HUES6 (cell line): ENCODE results near the gene RHOF.

Experiments
- H3K27ac ChIP-seq: 2 replicates; pipeline ENCODE4 v1.7.0; 2013; ENCODE audit warnings: low read depth, mild to moderate bottlenecking, low read length, inconsistent platforms
- H3K27me3 ChIP-seq: 2 replicates; pipeline ENCODE4 v1.6.1; 2013; ENCODE audit warnings: low read length; ENCODE audit not compliant: control insufficient read depth, insufficient read depth
- H3K36me3 ChIP-seq: 2 replicates; pipeline ENCODE4 v1.6.1; 2013; ENCODE audit warnings: low read length; ENCODE audit not compliant: control insufficient read depth, insufficient read depth
- H3K4me1 ChIP-seq: 2 replicates; pipeline ENCODE4 v1.6.1; 2013; ENCODE audit warnings: low read length; ENCODE audit not compliant: control insufficient read depth, insufficient read depth
- H3K4me3 ChIP-seq: 2 replicates; pipeline ENCODE4 v1.5.1; 2013; ENCODE audit warnings: low read depth, low read length
- H3K9ac ChIP-seq: one replicate; pipeline ENCODE4 v1.6.1; 2013; ENCODE audit warnings: mild to moderate bottlenecking, low read length
- H3K9me3 ChIP-seq: 2 replicates; pipeline ENCODE4 v1.6.1; 2013; ENCODE audit warnings: low read depth, low read length; ENCODE audit not compliant: control insufficient read depth, insufficient read depth

The RHOF gene

GRCh38 chr12:121778567-121779421 lies 14.7 kb downstream of the RHOF start:
- H3K27ac ChIP-seq: no peak overlapping the region
- no peak overlapping the region for H3K9ac ChIP-seq
- H3K9me3 ChIP-seq: no peaks in the 10 kb centered on the region
- no peak overlapping the region for H3K4me3 ChIP-seq
- peaks cover 24% of the 10 kb centered on the region for H3K4me1 ChIP-seq
- peaks cover 26% of the 10 kb centered on the region for H3K36me3 ChIP-seq
- H3K27me3 ChIP-seq: no peaks in the 10 kb centered on the region

- Histone ChIP-seq H3K27ac (no peak overlapping the region), H3K4me3 (no peak overlapping the region)
Observed at GRCh38 chr12:121776190-121777098, 17.0 kb downstream of the RHOF start.

GRCh38 chr12:121775501-121775900 lies 18.0 kb downstream of the RHOF start:
- Histone ChIP-seq H3K9me3 (no peaks in the 10 kb centered on the region), H3K36me3 (peaks cover 15% of the 10 kb centered on the region), H3K27ac (peak overlapping the region; percentile 73; the same call in 1 of the 2 replicates), H3K4me1 (peaks cover 22% of the 10 kb centered on the region; the same call in 1 of the 2 replicates), H3K27me3 (no peaks in the 10 kb centered on the region), H3K9ac (peak overlapping the region; percentile 56), H3K4me3 (no peak overlapping the region)

More at GRCh38 chr12:121776190-121777098, 17.0 kb downstream of the RHOF start:
- no peaks in the 10 kb centered on the region for H3K9me3 ChIP-seq
- peaks cover 15% of the 10 kb centered on the region for H3K4me1 ChIP-seq
- no peak overlapping the region for H3K9ac ChIP-seq
- no peaks in the 10 kb centered on the region for H3K27me3 ChIP-seq
- peaks cover 24% of the 10 kb centered on the region for H3K36me3 ChIP-seq

GRCh38 chr12:121774968-121775474 lies 18.5 kb downstream of the RHOF start:
- H3K9ac ChIP-seq: peak overlapping the region; percentile 56
- H3K36me3 ChIP-seq: peaks cover 12% of the 10 kb centered on the region
- peaks cover 27% of the 10 kb centered on the region; the same call in 1 of the 2 replicates for H3K4me1 ChIP-seq
- H3K27ac ChIP-seq: peak overlapping the region; percentile 73; the same call in 1 of the 2 replicates
- H3K4me3 ChIP-seq: no peak overlapping the region
- H3K27me3 ChIP-seq: no peaks in the 10 kb centered on the region
- no peaks in the 10 kb centered on the region for H3K9me3 ChIP-seq

- Histone ChIP-seq H3K9ac (no peak overlapping the region), H3K27ac (no peak overlapping the region), H3K9me3 (no peaks in the 10 kb centered on the region), H3K27me3 (no peaks in the 10 kb centered on the region), H3K36me3 (0 out of 2 replicates have a peak, but pooled peaks cover under 1% of the 10 kb centered on the region), H3K4me3 (no peak overlapping the region), H3K4me1 (peaks cover 28% of the 10 kb centered on the region; the same call in 1 of the 2 replicates)
Observed at GRCh38 chr12:121773011-121773777, 20.3 kb downstream of the RHOF start.

- H3K4me3 ChIP-seq: no peak overlapping the region
- H3K27ac ChIP-seq: no peak overlapping the region
Observed at GRCh38 chr12:121770813-121771625, 22.5 kb downstream of the RHOF start.

GRCh38 chr12:121770388-121770787 lies 23.1 kb downstream of the RHOF start:
- no peak overlapping the region for H3K27ac ChIP-seq

More at GRCh38 chr12:121770813-121771625, 22.5 kb downstream of the RHOF start:
- Histone ChIP-seq H3K36me3 (peaks cover 5% of the 10 kb centered on the region), H3K9ac (peak overlapping the region; percentile 53), H3K9me3 (no peaks in the 10 kb centered on the region), H3K27me3 (no peaks in the 10 kb centered on the region), H3K4me1 (peaks cover 32% of the 10 kb centered on the region; the same call in 1 of the 2 replicates)

GRCh38 chr12:121769831-121770301 lies 23.6 kb downstream of the RHOF start:
- Histone ChIP-seq H3K4me3 (no peak overlapping the region), H3K36me3 (peaks cover 5% of the 10 kb centered on the region), H3K9ac (no peak overlapping the region), H3K27me3 (no peaks in the 10 kb centered on the region), H3K4me1 (peaks cover 27% of the 10 kb centered on the region; the same call in 1 of the 2 replicates), H3K27ac (no peak overlapping the region), H3K9me3 (no peaks in the 10 kb centered on the region)

More at GRCh38 chr12:121770388-121770787, 23.1 kb downstream of the RHOF start:
- Histone ChIP-seq H3K9me3 (no peaks in the 10 kb centered on the region), H3K27me3 (no peaks in the 10 kb centered on the region), H3K9ac (peak overlapping the region; percentile 53), H3K4me3 (no peak overlapping the region), H3K36me3 (peaks cover 5% of the 10 kb centered on the region), H3K4me1 (peaks cover 30% of the 10 kb centered on the region; the same call in 1 of the 2 replicates)

- Histone ChIP-seq H3K9ac (no peak overlapping the region), H3K4me1 (peaks cover 23% of the 10 kb centered on the region; the same call in 1 of the 2 replicates), H3K27ac (no peak overlapping the region), H3K9me3 (no peaks in the 10 kb centered on the region), H3K27me3 (no peaks in the 10 kb centered on the region), H3K36me3 (peaks cover 10% of the 10 kb centered on the region), H3K4me3 (no peak overlapping the region)
Observed at GRCh38 chr12:121769297-121769830, 24.1 kb downstream of the RHOF start.
